NCI-H2171 (cell line): ENCODE data around the gene COL18A1.

Experiments used
- DNase-seq: peaks from one replicate; lab custom pipeline; 2025; lab: John Stamatoyannopoulos, UW

COL18A1 gene

GRCh38 chr21:45383111-45383614, 21.8 kb upstream of the COL18A1 start:
- no peak for DNase-seq

GRCh38 chr21:45383615-45384201, 21.3 kb upstream of the COL18A1 start:
- DNase-seq, result no peak

- DNase-seq, result no peak
Measured at GRCh38 chr21:45384656-45385548, 20.1 kb upstream of the COL18A1 start.

- no peak for DNase-seq
Measured at GRCh38 chr21:45385549-45386050, 19.4 kb upstream of the COL18A1 start.

GRCh38 chr21:45386336-45386727, 18.6 kb upstream of the COL18A1 start:
- DNase-seq, result no peak

- no peak for DNase-seq
Measured at GRCh38 chr21:45386728-45387371, 18.1 kb upstream of the COL18A1 start.

GRCh38 chr21:45387506-45387905, 17.5 kb upstream of the COL18A1 start:
- DNase-seq, result no peak

GRCh38 chr21:45388011-45388521, 16.9 kb upstream of the COL18A1 start:
- no peak for DNase-seq

- DNase-seq, result no peak
Measured at GRCh38 chr21:45388611-45389296, 16.2 kb upstream of the COL18A1 start.

- DNase-seq, result no peak
Measured at GRCh38 chr21:45390121-45390751, 14.7 kb upstream of the COL18A1 start.

GRCh38 chr21:45390831-45391742, 13.9 kb upstream of the COL18A1 start:
- DNase-seq, result no peak

- no peak for DNase-seq
Measured at GRCh38 chr21:45391743-45392572, 13.0 kb upstream of the COL18A1 start.

GRCh38 chr21:45392573-45392971, 12.4 kb upstream of the COL18A1 start:
- no peak for DNase-seq

- no peak for DNase-seq
Measured at GRCh38 chr21:45393021-45393420, 11.9 kb upstream of the COL18A1 start.

GRCh38 chr21:45393833-45394638, 10.9 kb upstream of the COL18A1 start:
- no peak for DNase-seq

- DNase-seq, result no peak
Measured at GRCh38 chr21:45396620-45396995, 8.4 kb upstream of the COL18A1 start.

GRCh38 chr21:45397381-45397780, 7.6 kb upstream of the COL18A1 start:
- no peak for DNase-seq

GRCh38 chr21:45401054-45401518, 3.9 kb upstream of the COL18A1 start:
- no peak for DNase-seq
